ENCODE results near the gene NRROS.

- TF ChIP-seq MAFK (IDR thresholded peaks at IDR 0.05; ENCODE audit: low read depth, low read length) = no peak
- no peak for TF ChIP-seq POLR2A (IDR thresholded peaks at IDR 0.05; ENCODE audit: low read depth, low read length)
- TF ChIP-seq NFE2L2 (IDR thresholded peaks at IDR 0.05; ENCODE audit: low read depth, low read length) = no peak
- no peak for TF ChIP-seq CTCF (conservative IDR thresholded peaks at IDR 0.05; ENCODE audit: low read depth, low read length)
- no peak for TF ChIP-seq MAZ (IDR thresholded peaks at IDR 0.05; ENCODE audit: borderline replicate concordance, low read depth, low read length)
- no peak for TF ChIP-seq CHD1 (IDR thresholded peaks at IDR 0.05; ENCODE audit: low read depth, low read length)
- TF ChIP-seq RAD21 (IDR thresholded peaks at IDR 0.05; ENCODE audit: low read length) = no peak
- no peak for TF ChIP-seq CEBPB (IDR thresholded peaks at IDR 0.05; ENCODE audit: low read depth, low read length)
- TF ChIP-seq MXI1 (IDR thresholded peaks at IDR 0.05; ENCODE audit: borderline replicate concordance, low read depth, low read length) = no peak
- TF ChIP-seq SMC3 (IDR thresholded peaks at IDR 0.05; ENCODE audit: low read depth, low read length) = no peak
Measured at GRCh38 chr3:196707566-196707965, 68.1 kb downstream of the NRROS start.

Measured in IMR-90 (cell line).